OCI-LY1 (cell line): ENCODE measurements around the gene NSF.
"Not testable (repeated sequence)": the region's sequence is repeated elsewhere in the genome, so short reads cannot be mapped to it uniquely, and the experiment has no call there.

ENCODE experiments used
- CTCF ChIP-seq: fragments of 200-600 bp; sonication (generic), shearing (Covaris generic); IDR thresholded peaks from 2 replicates; pipeline ENCODE4 v1.5.1; 2017; ENCODE audit warnings: mild to moderate bottlenecking, antibody characterized with exemption, low read length, moderate library complexity, mixed read lengths
- EZH2 ChIP-seq: fragments of 200-600 bp; sonication (generic), shearing (Covaris generic); IDR thresholded peaks from 2 replicates; pipeline ENCODE4 v1.8.0; 2017; ENCODE audit warnings: borderline replicate concordance, mixed run types, mild to moderate bottlenecking, antibody characterized with exemption, low read length, moderate library complexity, mixed read lengths

GRCh38 chr17:46693283-46693682 is 102.8 kb downstream of the NSF start:
- not testable (repeated sequence) for TF ChIP-seq CTCF, EZH2
